A549 treated with CpdA at 1 μM for 4 hours (cell line): ENCODE measurements around the gene CCDC182. TPM values are rescaled to one million over a fixed set of nuclear protein-coding genes. Genes with fewer than 3 reads are reported as not detected.

ENCODE experiments used
- total RNA-seq: library from RNA; stranded (reverse); fragments of 200-300 nt; extraction: Qiagen RNA extraction; gene quantifications from 5 replicates; pipeline ENCODE4 v1.2.3, GENCODE V29; 2022; ENCODE audit warnings: low read depth

The CCDC182 gene
- not detected in 5 replicates for total RNA-seq

DNA sequence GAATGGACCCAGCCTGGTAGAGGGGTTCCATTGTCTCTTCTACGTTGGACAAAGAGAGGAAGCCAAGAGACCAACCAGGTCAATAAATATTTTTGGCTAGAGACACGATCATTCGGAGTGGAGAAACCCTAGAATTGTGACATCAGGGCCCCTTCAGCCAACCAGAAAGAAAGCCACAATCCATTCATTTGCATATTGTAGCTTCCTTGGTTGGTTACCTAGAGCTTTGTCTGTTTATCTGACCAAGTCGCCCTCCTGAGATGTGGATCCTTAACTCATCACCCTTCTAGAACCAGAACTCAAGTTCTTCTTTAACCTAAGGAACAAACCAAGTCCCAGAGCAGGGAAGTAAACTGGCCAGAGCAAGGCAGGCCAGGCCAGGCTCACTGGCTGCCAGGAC is at the start of gene CCDC182:
TSS of gene CCDC182 (minus strand) at position 58 of the 400 bp plus-strand sequence. CDS start at position 31, 27 bp downstream.

Other genes starting within 250 kb of the CCDC182 start
- 150 to 213 TPM (median 156 TPM) in 5 replicates for gene MRPS23, start 104.7 kb upstream of the CCDC182 start, total RNA-seq
- gene CUEDC1, start 210.1 kb upstream of the CCDC182 start, total RNA-seq = 47.4 to 55.3 TPM (median 51.3 TPM) in 5 replicates
- gene VEZF1, start 243.0 kb upstream of the CCDC182 start, total RNA-seq = 38.2 to 44.4 TPM (median 42.6 TPM) in 5 replicates